GM12891 (cell line): ENCODE measurements around the gene DMXL2.

Experiments used
- PAX5 ChIP-seq: IDR thresholded peaks from 2 replicates; pipeline ENCODE4 v1.6.1; 2011; ENCODE audit warnings: low read length, moderate library complexity, mild to moderate bottlenecking; ENCODE audit not compliant: insufficient read depth, severe bottlenecking
- POLR2A ChIP-seq: IDR thresholded peaks from 2 replicates; pipeline ENCODE4 v1.6.1; 2011; ENCODE audit warnings: low read depth, low read length, control low read depth
- POLR2AphosphoS5 ChIP-seq: IDR thresholded peaks from 2 replicates; pipeline ENCODE4 v1.6.1; 2011; ENCODE audit warnings: low read depth, low read length, control low read depth
- POU2F2 ChIP-seq: IDR thresholded peaks from 2 replicates; pipeline ENCODE4 v1.6.1; 2011; ENCODE audit warnings: low read depth, mild to moderate bottlenecking, control low read depth, low read length, moderate library complexity
- SPI1 ChIP-seq: IDR thresholded peaks from 2 replicates; pipeline ENCODE4 v1.6.1; 2011; ENCODE audit warnings: low read depth, low read length, control low read depth
- TAF1 ChIP-seq: IDR thresholded peaks from 2 replicates; pipeline ENCODE4 v1.6.1; 2011; ENCODE audit warnings: low read depth, low read length, control low read depth

GRCh38 chr15:51649659-51650521, 27.3 kb upstream of the DMXL2 start:
- TF ChIP-seq POU2F2 (no peak), TAF1 (no peak), SPI1 (no peak), POLR2AphosphoS5 (no peak), POLR2A (no peak), PAX5 (no peak)
